Measurements from ENCODE around the gene ATP2C1. TPM values are rescaled to one million over a fixed set of nuclear protein-coding genes. Genes with fewer than 3 reads are reported as not detected.
"Not testable (repeated sequence)": the region's sequence is repeated elsewhere in the genome, so short reads cannot be mapped to it uniquely, and the experiment has no call there.

The ATP2C1 gene
- total and polyA plus RNA-seq, 2 donors (not counting 3 experiments of a cell fraction or from before 2014, with no cell fraction given) = 50.1 to 73.3 TPM

- dilution Hi-C loops (cut with MboI; ENCODE audit: extremely low pct_ligation_motif_present, low sequenced_read_pairs) = no loop called here
- intact Hi-C loops (cut with micrococcal nuclease) = no loop called here
- Histone ChIP-seq H3K9me1 (replicated peaks; ENCODE audit: control insufficient read depth, extremely low read depth, insufficient read depth, low read length) (no peaks in the 10 kb centered on the region), H3K79me2 (ENCODE audit: control insufficient read depth, insufficient read depth, low read length) (no peaks in the 10 kb centered on the region), H2AFZ (ENCODE audit: low read depth, low read length) (no peak overlapping the region), H3K9ac (replicated peaks; ENCODE audit: extremely low read depth, insufficient read depth, low read length) (no peak overlapping the region), H3K4me3 (replicated peaks in 1 of 3; ENCODE audit: insufficient read depth in 1 of 3, low read depth in 1 of 3, low read length in 3 of 3) (no peak overlapping the region), H3K9me3 (replicated peaks; ENCODE audit: control insufficient read depth, insufficient read depth, low read length) (no peaks in the 10 kb centered on the region), H4K20me1 (replicated peaks; ENCODE audit: control insufficient read depth, extremely low read depth, insufficient read depth, low read length) (no peaks in the 10 kb centered on the region), H3K27ac (ENCODE audit: insufficient read depth, low read depth, low read length) (no peak overlapping the region), H3K36me3 (ENCODE audit: control insufficient read depth in 2 of 2, extremely low read depth in 1 of 2, insufficient read depth in 2 of 2, low read length in 2 of 2) (peaks cover 6 to 12% of the 10 kb centered on the region in 2 experiments), H3K27me3 (ENCODE audit: control insufficient read depth in 2 of 2, insufficient read depth in 2 of 2, low read length in 2 of 2) (no peaks in the 10 kb centered on the region), H3K4me1 (ENCODE audit: control insufficient read depth, extremely low read depth, insufficient read depth, low read length) (peaks cover 16% of the 10 kb centered on the region), H3K4me2 (ENCODE audit: insufficient read depth, low read length) (no peak overlapping the region)
- FAIRE-seq (no peak), DNase-seq (ENCODE audit: low read depth, low spot score) (no peak)
- BruUV-seq (replicated peaks) = no TSS peak
- ChIA-PET CTCF (no interaction called here), POLR2A (no interaction called here)
- TF ChIP-seq JUN (IDR thresholded peaks at IDR 0.05; ENCODE audit: borderline replicate concordance, insufficient read depth, insufficient read length, low read depth) (no peak), POLR2A (IDR thresholded peaks at IDR 0.05; ENCODE audit: low read depth, low read length) (no peak), CTCF (IDR thresholded peaks at IDR 0.05; ENCODE audit: extremely low read depth in 1 of 2, insufficient read depth in 1 of 2, low read depth in 1 of 2, low read length in 2 of 2) (no peak), GATA2 (IDR thresholded peaks at IDR 0.05; ENCODE audit: insufficient read depth, insufficient read length, low read depth, low read length) (no peak), MAX (IDR thresholded peaks at IDR 0.05; ENCODE audit: insufficient read depth, insufficient read length) (no peak), FOS (IDR thresholded peaks at IDR 0.05; ENCODE audit: borderline replicate concordance, insufficient read depth, low read length) (no peak), POLR2AphosphoS5 (IDR thresholded peaks at IDR 0.05; ENCODE audit: insufficient read depth, low read depth, low read length) (no peak), MYC (IDR thresholded peaks at IDR 0.05; ENCODE audit: low read depth, low read length) (no peak), EZH2 (IDR thresholded peaks at IDR 0.05; ENCODE audit: borderline replicate concordance, low read depth, low read length, severe bottlenecking) (no peak)
These were observed 77.3 kb downstream of the ATP2C1 start for GRCh38 chr3:130971208-130971607.

DNA sequence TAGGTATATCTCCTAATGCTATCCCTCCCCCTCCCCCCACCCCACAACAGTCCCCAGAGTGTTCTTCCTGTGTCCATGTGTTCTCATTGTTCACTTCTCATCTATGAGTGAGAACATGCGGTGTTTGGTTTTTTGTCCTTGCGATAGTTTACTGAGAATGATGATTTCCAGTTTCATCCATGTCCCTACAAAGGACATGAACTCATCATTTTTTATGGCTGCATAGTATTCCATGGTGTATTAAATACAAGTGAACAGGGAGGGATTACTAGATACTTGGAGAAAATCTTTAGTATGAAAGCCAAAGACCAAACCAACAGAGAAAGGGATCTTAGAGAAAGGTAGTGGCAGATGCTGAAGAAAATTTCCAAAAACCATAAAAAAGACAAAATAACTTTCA is 78.7 kb downstream of the ATP2C1 start:
- H3K79me2 ChIP-seq (ENCODE audit: control insufficient read depth, insufficient read depth, low read length); BruUV-seq (replicated peaks); dilution Hi-C loops (cut with MboI; ENCODE audit: extremely low pct_ligation_motif_present, low sequenced_read_pairs); H2AFZ ChIP-seq (ENCODE audit: low read depth, low read length); FAIRE-seq; DNase-seq (ENCODE audit: low read depth, low spot score); H3K4me2 ChIP-seq (ENCODE audit: insufficient read depth, low read length); H3K27ac ChIP-seq (ENCODE audit: insufficient read depth, low read depth, low read length); H3K9ac ChIP-seq (replicated peaks; ENCODE audit: extremely low read depth, insufficient read depth, low read length); intact Hi-C loops (cut with micrococcal nuclease); H3K9me1 ChIP-seq (replicated peaks; ENCODE audit: control insufficient read depth, extremely low read depth, insufficient read depth, low read length); H3K9me3 ChIP-seq (replicated peaks; ENCODE audit: control insufficient read depth, insufficient read depth, low read length); H3K4me3 ChIP-seq (replicated peaks in 1 of 3; ENCODE audit: insufficient read depth in 1 of 3, low read depth in 1 of 3, low read length in 3 of 3); H3K27me3 ChIP-seq (ENCODE audit: control insufficient read depth in 2 of 2, insufficient read depth in 2 of 2, low read length in 2 of 2); H4K20me1 ChIP-seq (replicated peaks; ENCODE audit: control insufficient read depth, extremely low read depth, insufficient read depth, low read length): not testable (repeated sequence)
- CTCF ChIA-PET = interaction anchor here (0.8 kb wide), 1 partner anchor 9 kb away, joined by 4 read pairs; no protein-coding TSS in a partner anchor
- Histone ChIP-seq H3K36me3 (ENCODE audit: control insufficient read depth in 2 of 2, extremely low read depth in 1 of 2, insufficient read depth in 2 of 2, low read length in 2 of 2) (peaks cover 6 to 15% of the 10 kb centered on the region in 2 experiments), H3K4me1 (ENCODE audit: control insufficient read depth, extremely low read depth, insufficient read depth, low read length) (peaks cover 11% of the 10 kb centered on the region)
- POLR2A ChIA-PET = interaction anchor here (0.6 kb wide), 1 partner anchor 1510 kb away, joined by 3 read pairs; no protein-coding TSS in a partner anchor

Data from endothelial cell of umbilical vein (primary cell).